SHP77 treated with DMSO at 0.1 percent for 48 hours (cell line): ENCODE data around the gene CST11.
"Not testable (repeated sequence)": the region's sequence is repeated elsewhere in the genome, so short reads cannot be mapped to it uniquely, and the experiment has no call there.

ENCODE experiments used
- DNase-seq: peaks from one replicate; lab custom pipeline; 2025; lab: John Stamatoyannopoulos, UW

CST11 gene, protein sequence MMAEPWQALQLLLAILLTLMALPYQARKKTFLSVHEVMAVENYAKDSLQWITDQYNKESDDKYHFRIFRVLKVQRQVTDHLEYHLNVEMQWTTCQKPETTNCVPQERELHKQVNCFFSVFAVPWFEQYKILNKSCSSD

DNA sequence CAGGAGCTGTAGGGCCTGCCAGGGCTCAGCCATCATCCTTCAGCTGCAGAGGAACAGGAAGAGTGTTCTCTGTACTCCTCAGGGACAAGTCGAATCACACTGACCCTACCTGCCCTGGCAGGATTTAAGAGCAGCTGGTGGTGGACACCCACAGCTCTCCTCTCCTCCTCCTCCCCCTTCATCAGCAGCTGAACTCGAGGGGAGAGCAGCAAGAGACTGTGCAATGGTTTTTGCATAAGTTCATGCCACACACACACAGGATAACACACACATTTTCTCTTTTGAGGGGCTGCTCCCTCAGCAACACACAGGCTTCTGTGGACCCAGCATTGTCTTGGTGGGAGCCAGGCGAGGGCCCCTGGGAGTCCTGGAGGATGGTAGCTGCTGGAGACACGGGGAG, at the start of gene CST11:
Gene CST11, minus strand, starts transcription at position 101 of the 400 bp plus-strand sequence. Its CDS starts 65 bp downstream, at position 36.
- no peak for DNase-seq

DNA sequence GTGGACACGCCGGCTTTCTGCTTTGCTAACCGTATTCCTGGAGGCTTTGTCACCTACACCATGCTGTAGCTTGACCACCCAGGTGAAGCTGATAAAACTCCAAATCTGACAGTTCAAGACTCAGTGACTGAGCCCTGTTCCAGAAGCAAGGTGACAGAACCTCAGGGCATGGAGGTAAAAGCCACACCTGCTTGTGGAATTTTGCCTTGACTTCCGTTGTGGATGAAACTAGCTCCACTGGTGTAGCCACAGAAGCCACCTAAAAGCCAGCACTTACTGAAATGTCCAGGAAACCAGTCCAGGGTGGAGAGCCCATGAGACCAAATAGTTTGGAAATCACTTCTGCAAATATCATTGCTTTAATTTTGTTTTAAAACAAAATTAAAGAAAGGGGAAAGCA, 49.2 kb upstream of the CST11 start:
- DNase-seq: no peak

DNA sequence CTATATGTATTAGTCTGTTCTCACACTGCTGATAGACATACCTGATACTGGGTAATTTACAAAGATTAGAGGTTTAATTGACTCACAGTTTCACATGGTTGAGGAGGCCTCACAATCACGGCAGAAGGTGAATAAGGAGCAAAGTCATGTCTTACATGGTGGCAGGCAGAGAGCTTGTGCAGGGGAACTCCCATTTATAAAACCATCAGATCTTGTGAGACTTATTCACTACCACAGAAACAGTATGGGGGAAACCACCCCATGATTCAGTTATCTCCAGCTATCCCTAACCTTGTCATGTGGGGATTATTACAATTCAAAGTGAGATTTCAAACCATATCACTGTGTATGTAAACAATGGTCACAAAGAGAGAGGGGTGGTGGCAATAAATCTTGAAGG, 44.9 kb upstream of the CST11 start:
- no peak for DNase-seq

DNA sequence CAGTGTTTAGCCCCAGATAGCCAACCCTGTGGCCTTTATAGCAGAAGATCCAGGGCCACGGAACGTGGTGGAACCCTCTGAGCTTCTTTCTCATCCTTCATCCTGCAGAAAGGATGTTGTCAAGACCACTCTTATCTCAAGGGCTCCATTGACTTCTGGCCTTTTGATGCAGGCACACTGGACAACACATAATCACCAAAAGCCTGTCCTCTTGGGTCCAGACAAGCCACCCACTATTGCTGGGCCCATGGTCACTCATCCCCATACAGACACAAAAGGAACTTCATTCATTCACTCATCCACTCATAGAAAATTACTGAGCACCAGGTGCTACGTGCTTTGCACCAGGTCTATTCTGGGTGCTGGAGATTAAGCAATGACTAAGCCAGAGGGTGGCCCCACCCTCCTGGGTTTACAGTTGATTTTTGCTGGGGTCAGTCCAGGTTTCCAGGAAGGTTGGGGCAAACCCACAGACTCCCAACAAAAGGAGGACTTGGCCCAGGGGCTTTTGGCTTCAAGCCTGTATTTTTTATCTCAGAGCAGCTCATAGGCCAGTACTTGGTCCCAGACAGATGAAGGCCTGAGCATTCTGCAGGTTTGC, 40.6 kb upstream of the CST11 start:
- no peak for DNase-seq

DNA sequence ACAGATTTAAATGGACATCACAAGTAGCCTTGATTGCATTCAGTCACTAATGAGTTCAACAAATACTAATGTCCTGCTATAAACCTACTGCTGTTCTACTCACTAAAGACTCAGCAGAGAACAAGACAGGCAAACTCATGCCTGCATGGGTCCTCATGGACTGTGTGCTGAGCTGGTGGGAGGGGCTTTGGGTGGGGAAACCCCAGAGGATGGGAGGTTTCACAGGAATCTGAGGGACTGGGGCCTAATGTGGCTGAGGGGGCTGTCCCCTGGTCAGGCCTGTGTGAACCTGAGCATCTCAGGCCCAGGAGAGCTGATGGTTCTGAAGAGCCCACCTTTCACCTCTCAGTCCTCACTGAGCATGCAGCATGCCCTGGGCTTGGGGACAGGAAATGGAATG, 39.6 kb upstream of the CST11 start:
- DNase-seq: no peak

DNA sequence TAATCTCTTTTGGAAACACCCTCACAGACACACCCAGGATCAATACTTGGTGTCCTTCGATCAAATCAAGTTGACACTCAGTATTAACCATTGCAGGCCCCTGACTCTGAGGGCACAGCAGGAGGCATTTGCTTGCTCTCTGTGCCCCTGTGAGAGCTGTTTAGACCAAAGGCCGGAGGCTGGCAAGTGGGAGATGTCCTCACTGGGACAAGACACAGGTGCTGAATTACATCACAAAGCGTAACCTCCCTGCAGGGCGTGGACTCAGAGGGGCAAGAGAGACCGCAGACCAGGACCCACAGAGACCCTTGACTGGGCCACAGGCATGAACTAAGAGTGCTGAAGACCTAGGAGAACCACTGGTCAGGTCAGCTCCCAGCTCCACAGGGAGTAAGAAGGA, 38.1 kb upstream of the CST11 start, which contains the start of gene CST8:
Gene CST8, plus strand, starts transcription at position 301 of the 400 bp plus-strand sequence. CDS start 551 bp downstream, outside the sequence.
- no peak for DNase-seq

DNA sequence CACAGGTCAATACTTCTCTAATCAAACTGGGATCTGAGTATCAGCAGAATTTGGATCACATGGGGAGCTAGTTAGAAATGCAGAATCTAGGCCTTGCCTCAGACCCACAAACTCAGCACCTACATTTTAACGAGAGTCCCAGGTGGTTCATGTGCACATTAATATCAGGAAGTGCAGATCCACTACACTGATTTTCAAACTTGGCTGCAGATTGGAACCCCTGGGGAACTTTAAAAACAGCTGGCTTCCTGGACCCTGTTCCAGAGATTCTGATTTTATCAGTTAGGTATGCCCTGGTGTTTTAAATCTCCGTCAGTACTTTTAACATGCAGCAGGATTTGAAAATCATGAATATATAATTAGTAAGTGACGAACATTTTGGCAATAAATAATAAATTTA, 36.3 kb upstream of the CST11 start:
- DNase-seq: no peak

DNA sequence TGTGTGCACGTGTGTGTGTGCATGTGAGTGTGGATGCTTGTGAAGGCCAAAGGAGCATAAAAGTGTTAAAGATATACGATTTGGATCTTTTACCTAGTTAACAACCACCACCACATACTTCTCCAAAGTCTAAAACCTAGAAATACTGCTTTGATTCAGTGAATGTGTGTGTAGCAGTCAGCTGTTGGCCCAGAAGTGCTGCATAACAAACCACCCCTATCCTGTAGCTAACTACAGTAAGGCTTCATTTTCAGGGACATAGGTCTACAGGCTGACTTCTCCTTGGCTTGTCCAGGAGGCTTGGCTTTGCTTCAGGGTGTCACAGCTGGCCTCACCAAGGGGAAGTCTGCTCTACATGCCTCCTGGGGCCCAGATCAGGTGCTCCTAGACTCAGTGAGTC, 35.8 kb upstream of the CST11 start:
- DNase-seq: no peak

DNA sequence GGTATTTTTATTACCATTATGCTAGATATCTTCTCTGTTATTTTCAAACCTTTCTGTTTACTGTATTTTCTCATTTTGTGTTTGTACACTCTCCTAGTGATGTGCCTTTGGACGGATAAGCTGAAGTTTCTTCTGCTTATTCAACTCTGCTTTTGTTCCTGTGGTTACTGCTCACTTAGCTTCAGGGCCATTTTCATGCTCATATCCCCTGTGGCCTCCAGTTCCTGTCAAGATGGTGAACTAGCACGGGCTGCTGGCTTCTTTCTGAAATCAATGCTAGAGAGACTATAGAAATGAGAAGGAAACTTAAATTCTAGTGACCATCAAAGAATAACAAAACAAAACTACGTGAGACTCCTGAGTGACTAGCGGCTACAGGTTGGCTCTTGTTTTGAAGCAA, 31.4 kb upstream of the CST11 start:
- no peak for DNase-seq

DNA sequence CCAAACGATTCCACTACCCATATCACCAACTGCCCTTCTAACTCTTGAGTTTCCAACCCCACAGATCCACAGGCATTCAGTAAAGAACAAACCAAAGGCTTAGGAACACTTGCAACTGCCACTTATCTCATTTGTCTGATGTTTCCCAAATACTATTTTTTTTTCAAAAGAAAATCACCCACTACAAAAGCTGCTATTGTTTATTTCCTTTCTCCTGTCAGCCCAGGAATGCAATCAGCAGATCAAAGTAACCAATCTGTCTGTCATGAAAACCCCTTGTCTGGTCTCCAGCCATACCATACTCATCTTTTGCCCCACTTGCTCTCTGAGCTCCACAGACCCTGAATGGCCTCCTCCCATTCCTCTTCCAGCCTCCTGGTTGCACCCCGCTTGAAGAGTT, 29.5 kb upstream of the CST11 start:
- DNase-seq: no peak

DNA sequence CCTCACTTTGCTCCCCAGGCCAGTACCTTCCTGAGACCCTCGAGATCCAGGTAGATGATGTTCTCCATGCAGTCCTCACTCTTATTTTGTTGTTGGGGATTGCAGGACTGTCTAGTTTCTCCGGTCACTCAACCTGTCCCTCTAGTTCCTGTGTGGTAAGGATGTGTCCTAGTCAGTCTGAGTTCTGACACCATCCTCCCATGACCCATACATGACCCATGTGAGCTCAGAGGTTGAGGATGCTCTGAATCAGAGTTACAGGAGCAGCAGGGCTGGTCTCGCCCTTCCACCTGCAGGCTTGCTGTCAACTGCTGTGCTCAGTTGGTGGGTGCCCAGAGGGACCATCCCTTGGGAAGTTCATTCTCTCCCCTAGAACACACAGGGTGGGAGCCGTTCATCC, 26.4 kb upstream of the CST11 start:
- DNase-seq: no peak

DNA sequence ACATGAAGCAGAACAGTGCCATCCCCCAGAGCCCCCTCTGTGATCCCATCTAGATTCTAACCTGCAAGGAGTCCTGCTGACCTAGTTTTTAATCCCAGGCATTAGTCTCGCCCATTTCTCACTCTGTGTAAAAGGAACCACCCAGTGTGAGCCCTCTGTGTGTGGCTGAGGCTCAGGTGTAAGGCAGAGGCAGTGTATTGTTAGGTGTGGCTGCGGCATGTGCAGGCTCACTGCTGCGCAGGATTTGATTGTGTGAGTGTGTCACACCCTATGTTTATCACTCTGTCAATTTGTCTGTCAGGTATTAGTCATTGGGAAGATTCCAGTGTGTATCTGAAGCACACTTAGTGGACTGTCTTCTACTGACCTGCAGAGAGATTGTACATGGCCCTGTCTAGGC, 24.5 kb upstream of the CST11 start:
- no peak for DNase-seq

DNA sequence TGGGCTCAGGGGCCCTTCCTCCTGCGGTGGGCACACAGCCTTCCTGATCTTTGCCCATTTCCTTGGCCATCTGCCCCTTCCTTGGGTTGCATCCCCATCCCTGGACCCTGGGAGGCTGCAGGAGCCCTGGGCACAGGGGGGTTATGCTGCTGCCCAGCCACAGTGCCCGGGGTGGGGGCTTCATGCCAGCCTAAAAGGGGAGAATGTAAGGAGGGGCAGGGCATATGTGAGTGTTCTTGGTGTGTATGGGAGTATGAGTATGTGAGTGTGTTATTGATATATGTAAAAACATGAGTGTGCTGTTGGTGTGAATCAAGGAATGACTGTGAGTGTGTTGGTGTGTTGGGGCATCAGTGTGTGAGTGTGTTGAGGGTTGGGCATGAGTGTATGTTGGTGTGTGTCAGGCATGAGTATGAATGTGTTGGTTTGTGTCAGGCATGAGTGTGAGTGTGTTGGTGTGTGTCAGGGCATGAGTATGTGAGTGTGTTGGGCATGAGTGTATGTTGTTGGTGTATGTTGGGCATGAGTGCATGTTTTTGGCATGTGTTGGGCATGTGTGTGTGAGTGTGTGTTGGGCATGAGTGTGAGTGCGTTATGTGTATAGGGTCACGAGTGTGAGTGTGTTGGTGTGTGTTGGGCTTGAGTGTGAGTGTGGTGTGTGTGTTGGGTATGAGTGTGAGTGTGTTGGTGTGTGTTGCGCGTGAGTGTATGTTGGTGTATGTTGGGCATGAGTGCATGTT, 23.5 kb upstream of the CST11 start:
- DNase-seq: no peak

DNA sequence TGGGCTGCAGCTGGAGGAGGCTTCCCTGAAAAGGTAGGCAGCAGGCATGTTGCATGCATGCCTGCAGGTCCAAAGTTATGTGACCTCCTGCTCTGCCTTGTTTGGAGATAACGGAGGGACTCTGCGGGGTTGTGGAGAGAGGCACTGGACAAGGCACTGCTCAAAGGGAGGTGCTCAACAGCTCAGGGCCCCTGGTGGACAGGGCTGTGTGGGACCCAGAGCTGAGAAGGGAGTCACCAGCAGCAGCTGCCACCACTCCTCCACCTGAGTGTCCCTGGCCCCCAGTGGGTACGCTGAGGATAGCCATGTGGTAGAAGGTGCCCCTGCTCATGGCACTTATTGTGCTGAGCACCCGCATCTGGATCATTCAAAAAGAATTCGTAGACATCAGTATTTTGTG, 22.7 kb upstream of the CST11 start:
- DNase-seq: no peak

DNA sequence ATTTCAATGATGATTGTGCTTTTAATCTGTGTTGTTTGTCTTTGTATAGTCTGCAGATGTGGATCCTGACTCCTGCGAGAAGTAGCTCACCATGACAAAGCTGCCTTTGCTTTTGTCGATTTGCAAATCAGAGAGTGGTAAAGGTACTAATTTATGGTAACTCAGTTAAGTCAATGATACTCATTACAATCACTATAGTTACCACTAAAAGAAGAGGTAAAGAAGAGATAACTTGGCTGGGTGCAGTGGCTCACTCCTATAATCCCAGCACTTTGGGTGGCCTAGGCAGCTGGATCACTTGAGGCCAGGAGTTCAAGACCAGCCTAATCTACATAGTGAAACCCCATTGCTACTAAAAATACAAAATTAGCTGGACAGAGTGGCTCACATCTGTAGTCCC, 20.6 kb upstream of the CST11 start:
- DNase-seq: not testable (repeated sequence)

DNA sequence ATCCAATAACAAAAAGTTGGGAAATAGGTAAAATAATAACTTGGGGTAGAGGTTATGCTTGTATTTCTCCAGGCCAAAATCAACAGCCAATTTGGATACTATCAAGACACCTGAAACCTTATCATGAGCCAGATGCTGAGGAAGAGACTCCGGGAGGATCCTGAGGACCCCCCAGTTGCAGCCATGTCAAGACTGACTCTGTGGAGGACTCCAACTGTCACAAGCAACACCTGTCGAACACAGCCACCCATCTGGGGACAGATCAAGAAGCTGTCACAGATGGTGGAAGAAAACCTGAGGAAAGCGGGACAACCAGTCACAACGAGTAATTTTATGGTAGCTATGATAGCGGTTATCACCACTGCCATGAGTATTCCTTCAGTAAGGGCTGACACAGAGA, 19.6 kb upstream of the CST11 start:
- not testable (repeated sequence) for DNase-seq

DNA sequence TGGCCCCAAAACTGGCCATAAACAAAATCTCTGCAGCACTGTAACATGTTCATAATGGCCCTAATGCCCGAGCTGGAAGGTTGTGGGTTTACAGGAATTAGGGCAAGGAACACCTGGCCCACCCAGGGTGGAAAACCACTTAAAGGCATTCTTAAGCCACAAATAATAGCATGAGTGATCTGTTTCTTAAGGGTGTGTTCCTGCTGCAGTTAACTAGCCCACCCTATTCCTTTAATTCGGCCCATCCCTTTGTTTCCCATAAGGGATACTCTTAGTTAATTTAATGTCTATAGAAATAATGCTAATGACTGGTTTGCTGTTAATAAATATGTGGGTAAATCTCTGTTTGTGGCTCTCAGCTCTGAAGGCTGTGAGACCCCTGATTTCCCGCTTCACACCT, 14.3 kb upstream of the CST11 start:
- not testable (repeated sequence) for DNase-seq

DNA sequence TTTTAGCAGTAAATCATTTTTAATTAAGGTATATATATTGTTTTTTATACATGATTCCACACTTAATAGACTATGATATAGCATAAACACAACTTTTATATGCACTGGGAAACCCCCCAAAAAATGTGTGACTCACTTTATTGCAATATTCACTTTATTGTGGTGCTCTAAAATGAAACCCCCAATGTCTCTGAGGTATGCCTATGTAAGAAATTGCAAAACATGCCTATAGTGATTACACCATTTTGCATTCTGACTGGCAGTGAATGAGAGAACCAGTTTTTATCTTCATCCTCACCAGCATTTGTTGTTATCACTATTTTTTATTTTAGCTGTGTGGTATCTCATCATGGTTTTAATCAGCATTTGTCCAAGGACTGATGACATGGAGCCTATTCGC, 8.5 kb upstream of the CST11 start:
- no peak for DNase-seq

DNA sequence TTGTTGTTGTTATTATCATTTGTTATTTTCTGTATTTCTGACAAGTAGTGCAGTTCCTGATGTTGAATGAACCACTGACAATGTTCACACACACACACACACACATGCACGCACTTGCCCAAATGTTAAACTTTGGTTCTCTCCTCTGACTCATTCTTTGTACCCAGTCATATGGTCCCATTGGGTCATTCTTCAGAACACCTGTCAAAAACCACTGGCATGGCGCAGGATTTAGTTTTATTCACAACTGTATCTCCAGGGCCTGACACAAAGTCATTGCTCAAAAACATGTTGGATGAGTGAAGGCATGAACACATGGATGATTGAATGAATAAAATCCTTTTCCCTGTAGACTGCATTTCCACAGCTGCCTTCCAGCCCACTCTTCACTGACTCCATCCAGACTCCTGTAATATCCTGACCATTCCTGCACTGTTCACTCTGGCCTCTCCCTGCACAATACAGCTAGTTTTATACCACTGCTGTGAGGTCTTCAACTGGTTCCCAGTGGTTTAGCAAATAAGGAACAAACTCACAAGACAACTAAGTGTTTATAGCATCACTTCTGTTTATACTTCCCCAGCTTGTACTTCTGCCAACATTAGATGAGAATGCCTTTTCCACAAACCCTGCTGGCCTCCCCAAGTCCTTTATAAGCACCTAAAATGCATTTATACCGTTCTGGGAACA, 6.9 kb upstream of the CST11 start:
- no peak for DNase-seq

DNA sequence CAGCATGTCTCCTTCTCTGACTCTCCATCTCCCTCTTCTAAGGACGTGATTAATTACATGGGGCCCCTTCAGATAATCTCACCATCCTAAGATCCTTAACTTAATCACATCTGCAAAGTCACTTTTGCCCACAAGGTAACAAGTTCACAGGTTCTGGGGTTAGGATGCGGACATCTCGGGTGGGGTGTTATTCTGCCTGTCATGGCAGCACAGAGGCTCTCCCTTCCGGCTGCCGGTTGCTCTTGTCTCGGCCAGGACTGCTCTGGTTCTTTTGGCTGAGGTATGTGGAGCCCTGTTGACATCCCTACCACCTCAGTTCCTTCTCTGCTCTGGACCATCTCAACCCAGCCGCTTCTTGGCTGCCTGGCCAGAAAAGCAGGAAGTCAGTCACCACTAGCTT, 4.2 kb upstream of the CST11 start:
- DNase-seq: no peak

DNA sequence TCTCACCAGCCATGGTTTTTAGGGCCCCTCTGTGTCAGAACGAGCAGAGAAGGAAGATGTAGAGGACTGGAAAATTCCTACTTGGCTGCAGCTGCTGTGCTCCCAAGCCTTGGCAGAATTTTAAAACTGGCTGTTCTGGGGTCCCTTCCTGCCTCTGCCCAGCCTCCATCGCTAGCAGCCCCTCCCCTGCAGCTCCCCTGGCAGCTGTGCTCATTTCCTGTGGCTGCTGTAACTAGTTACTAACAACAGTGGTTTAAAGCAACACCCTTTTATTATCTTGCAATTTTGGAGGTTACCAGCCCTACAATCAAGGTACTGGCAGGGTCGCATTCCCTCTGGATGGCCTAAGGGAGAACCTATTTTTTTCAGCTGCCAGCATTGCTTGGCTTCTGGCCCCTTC, 3.7 kb upstream of the CST11 start:
- DNase-seq: no peak

DNA sequence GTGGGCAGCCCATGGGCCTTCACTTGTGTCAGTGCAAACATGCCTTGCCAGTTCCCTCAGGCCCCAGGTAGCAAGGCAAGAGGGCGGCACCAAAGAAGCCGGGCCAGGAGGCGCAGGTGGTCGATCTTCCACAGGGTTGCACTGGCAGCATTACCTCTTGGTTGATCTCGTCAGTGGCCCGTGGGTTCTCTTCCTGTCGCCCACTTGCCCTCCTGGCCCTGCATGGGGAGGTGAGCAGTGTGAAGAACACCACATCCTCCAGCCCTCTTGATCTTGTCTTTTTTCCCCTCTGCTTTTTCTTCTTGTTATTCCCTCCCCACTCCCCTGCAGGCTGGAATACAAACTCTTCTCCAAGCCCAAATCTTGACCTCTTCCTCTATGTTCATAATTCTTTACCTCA, 3.0 kb upstream of the CST11 start:
- DNase-seq: no peak

DNA sequence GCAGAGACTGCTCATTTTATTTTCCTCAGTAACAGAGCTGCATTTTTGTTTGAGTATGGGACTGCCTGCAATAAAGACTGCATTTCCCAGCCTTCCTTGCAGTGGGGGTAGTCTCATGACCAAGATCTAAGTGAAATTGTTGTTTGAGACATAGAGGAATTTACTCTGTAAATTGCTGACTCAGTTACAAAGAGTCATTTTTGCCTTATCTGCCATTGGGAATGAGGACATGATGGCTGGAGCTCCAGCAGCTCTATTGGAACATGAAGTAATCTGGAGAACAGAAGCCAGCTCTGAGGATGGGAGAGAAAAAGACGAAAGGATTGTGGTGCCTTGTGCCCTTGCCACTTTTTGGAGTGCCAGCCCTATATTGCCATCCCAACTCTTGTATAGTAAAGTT, 2.1 kb upstream of the CST11 start:
- DNase-seq: no peak
